Thymus (tissue), 11 donors: Measurements from ENCODE around the gene LRRN3. TPM values are rescaled to one million over a fixed set of nuclear protein-coding genes. Genes with fewer than 3 reads are reported as not detected.

Source experiments
- DNase-seq, 9 donors: peaks; one replicate each; pipeline ENCODE4 v3.0.0-alpha.2; 2013; ENCODE audit warnings: low spot score in 9 of 9, low read depth in 6 of 9, missing footprints in 1 of 9
- H3K27ac ChIP-seq, 2 donors: one replicate each; pipeline ENCODE4 v1.5.1; 2013; ENCODE audit warnings: control low read depth in 1 of 2, low read depth in 1 of 2, low read length in 1 of 2, mild to moderate bottlenecking in 1 of 2, moderate library complexity in 1 of 2
- H3K27me3 ChIP-seq, 2 donors: one replicate each; pipeline ENCODE4 v1.5.1; 2013; ENCODE audit warnings: low read length in 1 of 2; ENCODE audit not compliant: control insufficient read depth in 2 of 2, insufficient read depth in 1 of 2
- H3K36me3 ChIP-seq, 2 donors: one replicate each; pipeline ENCODE4 v1.5.1; 2013; ENCODE audit warnings: low read length in 1 of 2, mild to moderate bottlenecking in 1 of 2, moderate library complexity in 1 of 2; ENCODE audit not compliant: control insufficient read depth in 2 of 2, insufficient read depth in 2 of 2
- H3K4me1 ChIP-seq, 2 donors: one replicate each; pipeline ENCODE4 v1.5.1; 2013; ENCODE audit warnings: low read length in 2 of 2; ENCODE audit not compliant: control insufficient read depth in 2 of 2, insufficient read depth in 2 of 2
- H3K4me3 ChIP-seq, 2 donors: one replicate each; pipeline ENCODE4 v1.5.1; 2013; ENCODE audit warnings: low read length in 2 of 2, control low read depth in 1 of 2, mild to moderate bottlenecking in 1 of 2
- H3K9me3 ChIP-seq, 2 donors: one replicate each; pipeline ENCODE4 v1.5.1; 2013; ENCODE audit warnings: low read length in 1 of 2, mild to moderate bottlenecking in 1 of 2; ENCODE audit not compliant: control insufficient read depth in 2 of 2, insufficient read depth in 1 of 2
- WGBS: extraction: QIAGEN DNeasy Blood & Tissue Kit; methylation state at CpG from one replicate; pipeline ENCODE4 v1.1.7; 2013; 5-methylcytosine and 5-hydroxymethylcytosine counted together
- polyA plus RNA-seq: library from polyadenylated mRNA; stranded (reverse); fragments of 200-250 nt; gene quantifications from one replicate; pipeline ENCODE4 v1.2.3, GENCODE V29; 2013
- total RNA-seq: library from RNA; stranded (reverse); fragments of 120-200 nt; gene quantifications from one replicate; pipeline ENCODE4 v1.2.4, GENCODE V29; 2013
- donor health status: healthy.

LRRN3 gene
- total and polyA plus RNA-seq, 2 donors, result 5.4 to 23.8 TPM

GRCh38 chr7:111137296-111138192 lies 46.6 kb downstream of the LRRN3 start:
- no peak for DNase-seq
- WGBS, result 86% methylated on average over 4 of the region's 4 CpGs
- H3K36me3 ChIP-seq, result no peaks in the 10 kb centered on the region
- no peaks in the 10 kb centered on the region for H3K9me3 ChIP-seq
- H3K4me3 ChIP-seq, result no peak overlapping the region
- H3K27ac ChIP-seq, result peak overlapping the region; percentile 60 to 62
- no peaks in the 10 kb centered on the region for H3K27me3 ChIP-seq
- H3K4me1 ChIP-seq, result peaks cover 0 to 7% of the 10 kb centered on the region in 2 donors

- no peaks in the 10 kb centered on the region for H3K36me3 ChIP-seq
- H3K9me3 ChIP-seq, result no peaks in the 10 kb centered on the region
- 7% methylated on average over 2 of the region's 2 CpGs for WGBS
- H3K27ac ChIP-seq, result peak overlapping the region in 1 of 2 donors; percentile 60
- DNase-seq, result peak; percentile 19 to 82 (median 54)
- no peak overlapping the region for H3K4me3 ChIP-seq
- H3K27me3 ChIP-seq, result no peaks in the 10 kb centered on the region
- H3K4me1 ChIP-seq, result peaks cover 0 to 7% of the 10 kb centered on the region in 2 donors
Observed at GRCh38 chr7:111138193-111138569, 47.3 kb downstream of the LRRN3 start.

- Histone ChIP-seq H3K27me3 (no peaks in the 10 kb centered on the region), H3K4me3 (no peak overlapping the region), H3K27ac (no peak overlapping the region), H3K9me3 (no peaks in the 10 kb centered on the region), H3K36me3 (no peaks in the 10 kb centered on the region), H3K4me1 (peaks cover 0 to 7% of the 10 kb centered on the region in 2 donors)
- peak in 1 of 9 donors; percentile 4 for DNase-seq
Observed at GRCh38 chr7:111138586-111138985, 47.7 kb downstream of the LRRN3 start.

- 94% methylated on average over 2 of the region's 2 CpGs for WGBS
- no peaks in the 10 kb centered on the region for H3K9me3 ChIP-seq
Observed at GRCh38 chr7:111140091-111140865, 49.4 kb downstream of the LRRN3 start.

GRCh38 chr7:111145472-111145871 lies 54.5 kb downstream of the LRRN3 start:
- no peak for DNase-seq
- H3K9me3 ChIP-seq, result no peaks in the 10 kb centered on the region

More at GRCh38 chr7:111140091-111140865, 49.4 kb downstream of the LRRN3 start:
- Histone ChIP-seq H3K4me3 (no peak overlapping the region), H3K4me1 (peaks cover 0 to 7% of the 10 kb centered on the region in 2 donors), H3K27me3 (no peaks in the 10 kb centered on the region), H3K27ac (no peak overlapping the region), H3K36me3 (no peaks in the 10 kb centered on the region)
- DNase-seq, result no peak

GRCh38 chr7:111146136-111146535 lies 55.2 kb downstream of the LRRN3 start:
- no peaks in the 10 kb centered on the region for H3K4me1 ChIP-seq
- DNase-seq, result no peak

More at GRCh38 chr7:111145472-111145871, 54.5 kb downstream of the LRRN3 start:
- no peaks in the 10 kb centered on the region for H3K4me1 ChIP-seq
- WGBS, result over 99% methylated on average over 2 of the region's 2 CpGs
- H3K27ac ChIP-seq, result no peak overlapping the region
- H3K36me3 ChIP-seq, result no peaks in the 10 kb centered on the region
- H3K27me3 ChIP-seq, result no peaks in the 10 kb centered on the region
- H3K4me3 ChIP-seq, result no peak overlapping the region

GRCh38 chr7:111147708-111148533 lies 57.0 kb downstream of the LRRN3 start:
- no peak for DNase-seq
- Histone ChIP-seq H3K27ac (no peak overlapping the region), H3K4me1 (no peaks in the 10 kb centered on the region), H3K36me3 (no peaks in the 10 kb centered on the region), H3K27me3 (no peaks in the 10 kb centered on the region), H3K4me3 (no peak overlapping the region), H3K9me3 (no peaks in the 10 kb centered on the region)
- 94% methylated on average over 6 of the region's 6 CpGs for WGBS

More at GRCh38 chr7:111146136-111146535, 55.2 kb downstream of the LRRN3 start:
- H3K4me3 ChIP-seq, result no peak overlapping the region
- no peak overlapping the region for H3K27ac ChIP-seq
- no peaks in the 10 kb centered on the region for H3K36me3 ChIP-seq
- no peaks in the 10 kb centered on the region for H3K9me3 ChIP-seq
- no peaks in the 10 kb centered on the region for H3K27me3 ChIP-seq

- no peaks in the 10 kb centered on the region for H3K9me3 ChIP-seq
- WGBS, result 100% methylated on average over 1 of the region's 1 CpG
- no peak overlapping the region for H3K27ac ChIP-seq
- DNase-seq, result no peak
- H3K36me3 ChIP-seq, result no peaks in the 10 kb centered on the region
- H3K4me1 ChIP-seq, result no peaks in the 10 kb centered on the region
- H3K27me3 ChIP-seq, result no peaks in the 10 kb centered on the region
- no peak overlapping the region for H3K4me3 ChIP-seq
Observed at GRCh38 chr7:111150709-111151108, 59.8 kb downstream of the LRRN3 start.
